Activated CD8-positive, alpha-beta memory T cell treated with anti-CD3 and anti-CD28 coated beads for 36 hours (primary cell): ENCODE data around the gene MOB2. TPM values are rescaled to one million over a fixed set of nuclear protein-coding genes. Genes with fewer than 3 reads are reported as not detected.
"Not testable (repeated sequence)": the region's sequence is repeated elsewhere in the genome, so short reads cannot be mapped to it uniquely, and the experiment has no call there.

Experiments
- CTCF ChIA-PET: fragments of 350-600 bp; sonication (Branson Sonifier 250); formaldehyde crosslinking; loops from one replicate; lab custom pipeline; 2021; ENCODE audit warnings: antibody characterized with exemption; lab: Charles Lee
- POLR2A ChIA-PET: fragments of 350-600 bp; sonication (Branson Sonifier 250); formaldehyde crosslinking; loops from one replicate; lab custom pipeline; 2021; ENCODE audit warnings: antibody characterized with exemption; lab: Charles Lee
- total RNA-seq, 2 experiments: library from RNA; stranded (reverse); gene quantifications; one replicate each; pipeline ENCODE4 v1.2.3, GENCODE V29; 2021

Gene MOB2
- total RNA-seq, 2 experiments from 2014 or later, result 19.5 to 22.0 TPM

GRCh38 chr11:1519028-1520010 is 32.7 kb upstream of the MOB2 start:
- CTCF ChIA-PET, result no interaction called here
- POLR2A ChIA-PET, result interaction anchor here (0.6 kb wide), 1 partner anchor 1176 kb away, joined by 6 read pairs; no protein-coding TSS in a partner anchor

GRCh38 chr11:1518301-1518700 is 31.7 kb upstream of the MOB2 start:
- POLR2A ChIA-PET, result no interaction called here

GRCh38 chr11:1517117-1518005 is 30.8 kb upstream of the MOB2 start:
- CTCF ChIA-PET, result interaction anchor here (0.9 kb wide), 1 partner anchor 188 kb away, joined by 3 read pairs; no protein-coding TSS in a partner anchor
- POLR2A ChIA-PET, result no interaction called here

More at GRCh38 chr11:1518301-1518700, 31.7 kb upstream of the MOB2 start:
- CTCF ChIA-PET, result no interaction called here

- CTCF ChIA-PET, result interaction anchor here (0.7 to 1.7 kb wide), 6 partner anchors 9 to 316 kb away, joined by 3 to 8 read pairs (median 4); no protein-coding TSS in a partner anchor
- POLR2A ChIA-PET, result no interaction called here
Observed at GRCh38 chr11:1516273-1517067, 29.9 kb upstream of the MOB2 start.

- ChIA-PET POLR2A (no interaction called here), CTCF (interaction anchor here (0.6 to 1.7 kb wide), 10 partner anchors 9 to 315 kb away, joined by 3 to 8 read pairs (median 4); no protein-coding TSS in a partner anchor)
Observed at GRCh38 chr11:1515082-1516060, 28.8 kb upstream of the MOB2 start.

GRCh38 chr11:1514336-1515061 is 27.9 kb upstream of the MOB2 start:
- ChIA-PET POLR2A (no interaction called here), CTCF (interaction anchor here (0.6 to 1.7 kb wide), 6 partner anchors 11 to 312 kb away, joined by 3 to 8 read pairs (median 4); no protein-coding TSS in a partner anchor)

- CTCF ChIA-PET, result no interaction called here
- POLR2A ChIA-PET, result no interaction called here
Observed at GRCh38 chr11:1513326-1514296, 27.0 kb upstream of the MOB2 start.

GRCh38 chr11:1512531-1513258 is 26.1 kb upstream of the MOB2 start:
- POLR2A ChIA-PET, CTCF ChIA-PET: not testable (repeated sequence)

- ChIA-PET POLR2A (no interaction called here), CTCF (no interaction called here)
Observed at GRCh38 chr11:1511937-1512496, 25.4 kb upstream of the MOB2 start.

GRCh38 chr11:1510928-1511327 is 24.3 kb upstream of the MOB2 start:
- ChIA-PET POLR2A (no interaction called here), CTCF (no interaction called here)

- CTCF ChIA-PET, POLR2A ChIA-PET: not testable (repeated sequence)
Observed at GRCh38 chr11:1510351-1510750, 23.8 kb upstream of the MOB2 start.

- ChIA-PET CTCF (no interaction called here), POLR2A (no interaction called here)
Observed at GRCh38 chr11:1509626-1510255, 23.2 kb upstream of the MOB2 start.

GRCh38 chr11:1508986-1509385 is 22.4 kb upstream of the MOB2 start:
- POLR2A ChIA-PET, result no interaction called here

GRCh38 chr11:1508491-1508891 is 21.9 kb upstream of the MOB2 start:
- POLR2A ChIA-PET, result no interaction called here
- CTCF ChIA-PET, result no interaction called here

More at GRCh38 chr11:1508986-1509385, 22.4 kb upstream of the MOB2 start:
- CTCF ChIA-PET, result no interaction called here
